GM19463 (cell line): Measurements from ENCODE around the gene THSD4.

ENCODE experiments used
- ATAC-seq: cut with Tn5 transposase; IDR thresholded peaks from one replicate; pipeline ENCODE4 v1.9.1; 2021; ENCODE audit warnings: mild to moderate bottlenecking, moderate library complexity; ENCODE audit not compliant: unreplicated experiment

Gene THSD4

GRCh38 chr15:71782422-71783165 lies 667.3 kb downstream of the THSD4 start:
- ATAC-seq = no peak

- ATAC-seq = no peak
These were observed 669.4 kb downstream of the THSD4 start for GRCh38 chr15:71784719-71785118.

GRCh38 chr15:71785996-71786395 lies 670.7 kb downstream of the THSD4 start:
- no peak for ATAC-seq

- no peak for ATAC-seq
These were observed 671.4 kb downstream of the THSD4 start for GRCh38 chr15:71786673-71787072.

- no peak for ATAC-seq
These were observed 673.6 kb downstream of the THSD4 start for GRCh38 chr15:71788646-71789579.

- no peak for ATAC-seq
These were observed 674.3 kb downstream of the THSD4 start for GRCh38 chr15:71789616-71790015.

GRCh38 chr15:71790081-71790480 lies 674.8 kb downstream of the THSD4 start:
- no peak for ATAC-seq

GRCh38 chr15:71791975-71792374 lies 676.7 kb downstream of the THSD4 start:
- ATAC-seq = no peak

- ATAC-seq = no peak
These were observed 677.2 kb downstream of the THSD4 start for GRCh38 chr15:71792521-71792920.

GRCh38 chr15:71798641-71799040 lies 683.4 kb downstream of the THSD4 start:
- no peak for ATAC-seq

- ATAC-seq = no peak
These were observed 684.9 kb downstream of the THSD4 start for GRCh38 chr15:71800190-71800589.

GRCh38 chr15:71800835-71801745 lies 685.8 kb downstream of the THSD4 start:
- ATAC-seq = no peak

GRCh38 chr15:71801935-71802655 lies 686.8 kb downstream of the THSD4 start:
- ATAC-seq = no peak

GRCh38 chr15:71802770-71803169 lies 687.5 kb downstream of the THSD4 start:
- no peak for ATAC-seq

- ATAC-seq = no peak
These were observed 689.0 kb downstream of the THSD4 start for GRCh38 chr15:71804226-71804625.

- no peak for ATAC-seq
These were observed 689.6 kb downstream of the THSD4 start for GRCh38 chr15:71804695-71805470.

- ATAC-seq = no peak
These were observed 691.2 kb downstream of the THSD4 start for GRCh38 chr15:71806452-71806931.

GRCh38 chr15:71807125-71807629 lies 691.9 kb downstream of the THSD4 start:
- ATAC-seq = no peak

- ATAC-seq = no peak
These were observed 692.4 kb downstream of the THSD4 start for GRCh38 chr15:71807691-71808091.
